Ishikawa (cell line): Measurements from ENCODE around the gene P2RX1.

Experiments
- EP300 ChIP-seq: IDR thresholded peaks from 2 replicates; pipeline ENCODE4 v1.6.1; 2012; ENCODE audit warnings: borderline replicate concordance
- RAD21 ChIP-seq: IDR thresholded peaks from 2 replicates; pipeline ENCODE4 v1.6.1; 2012; ENCODE audit warnings: low read depth
- TAF1 ChIP-seq: IDR thresholded peaks from 2 replicates; pipeline ENCODE4 v1.6.1; 2012; ENCODE audit warnings: low read depth, mild to moderate bottlenecking

DNA sequence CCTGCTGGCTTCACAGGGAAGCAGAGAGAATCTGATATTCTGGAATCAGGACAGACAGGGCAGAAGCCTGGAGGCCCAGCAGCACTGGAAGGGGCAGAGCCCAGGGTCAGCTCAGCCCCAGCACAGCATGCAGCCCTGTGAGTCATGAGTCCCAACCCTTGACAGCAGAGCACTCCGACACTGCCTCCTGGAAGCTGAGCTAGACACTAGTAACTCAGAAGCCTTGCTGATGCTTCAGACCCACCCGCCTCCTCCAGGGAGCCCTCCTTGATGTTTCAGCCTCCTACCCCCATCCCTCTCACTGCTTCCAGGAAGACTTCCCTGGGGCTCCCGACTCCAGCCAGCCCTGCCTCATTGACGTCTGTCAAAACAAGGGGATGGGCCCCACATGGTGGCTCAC lies 30.3 kb downstream of the P2RX1 start:
- TF ChIP-seq EP300 (no peak), RAD21 (no peak; the same call in 1 of the 2 replicates), TAF1 (no peak)
